ENCODE measurements around the gene C7orf57. TPM values are rescaled to one million over a fixed set of nuclear protein-coding genes. Genes with fewer than 3 reads are reported as not detected.

Gene C7orf57
- total RNA-seq, 1 experiment from 2014 or later, result not detected

GRCh38 chr7:48025624-48026023, 9.7 kb upstream of the C7orf57 start:
- BruUV-seq (replicated peaks), result no TSS peak
- H3K4me1 Mint-ChIP-seq (ENCODE audit: low read depth, unreplicated experiment), result no peaks in the 10 kb centered on the region
- Histone ChIP-seq H3K4me1 (no peaks in the 10 kb centered on the region), H3K27me3 (replicated peaks; ENCODE audit: control insufficient read depth, insufficient read depth, low read length) (no peaks in the 10 kb centered on the region), H3K36me3 (ENCODE audit: control insufficient read depth, insufficient read depth, low read length) (no peaks in the 10 kb centered on the region), H3K4me3 (ENCODE audit: low read depth, low read length) (no peak overlapping the region), H3K9me3 (0 out of 2 replicates have a peak, but pooled peaks cover 3% of the 10 kb centered on the region)
- DNase-seq, result no peak
- CTCF ChIA-PET, result no interaction called here
- no peak overlapping the region for H3K4me3 Mint-ChIP-seq (ENCODE audit: unreplicated experiment)
- H3K27ac Mint-ChIP-seq (ENCODE audit: unreplicated experiment), result no peak overlapping the region
- peaks cover 19% of the 10 kb centered on the region for H3K9me3 Mint-ChIP-seq (ENCODE audit: unreplicated experiment)
- no peaks in the 10 kb centered on the region for H3K36me3 Mint-ChIP-seq (ENCODE audit: insufficient read depth, unreplicated experiment)
- H3K27me3 Mint-ChIP-seq (ENCODE audit: insufficient read depth, unreplicated experiment), result peaks cover 15% of the 10 kb centered on the region
- intact Hi-C loops (cut with micrococcal nuclease; ENCODE audit: unreplicated experiment), result no loop called here
- TF ChIP-seq CTCF (IDR thresholded peaks at IDR 0.05; ENCODE audit: insufficient read depth in 1 of 2, low read depth in 1 of 2, low read length in 1 of 2, severe bottlenecking in 1 of 2, unreplicated experiment in 1 of 2), result no peak
- POLR2A ChIA-PET, result no interaction called here

- no TSS peak for BruUV-seq (replicated peaks)
- DNase-seq, result no peak
- POLR2A ChIA-PET, result interaction anchor here (0.6 kb wide), 1 partner anchor 554 kb away, joined by 5 read pairs; no protein-coding TSS in a partner anchor
- no peak for TF ChIP-seq CTCF (IDR thresholded peaks at IDR 0.05; ENCODE audit: insufficient read depth in 1 of 2, low read depth in 1 of 2, low read length in 1 of 2, severe bottlenecking in 1 of 2, unreplicated experiment in 1 of 2)
- no peaks in the 10 kb centered on the region for H3K36me3 ChIP-seq (ENCODE audit: control insufficient read depth, insufficient read depth, low read length)
- H3K4me1 Mint-ChIP-seq (ENCODE audit: low read depth, unreplicated experiment), result no peaks in the 10 kb centered on the region
- intact Hi-C loops (cut with micrococcal nuclease; ENCODE audit: unreplicated experiment), result no loop called here
- H3K4me3 Mint-ChIP-seq (ENCODE audit: unreplicated experiment), result no peak within 1 kb of the TSS
- CTCF ChIA-PET, result no interaction called here
- H3K4me3 ChIP-seq (ENCODE audit: low read depth, low read length), result no peak within 1 kb of the TSS
- peaks cover 21% of the 10 kb centered on the region for H3K27me3 Mint-ChIP-seq (ENCODE audit: insufficient read depth, unreplicated experiment)
- no peaks in the 10 kb centered on the region for H3K27me3 ChIP-seq (replicated peaks; ENCODE audit: control insufficient read depth, insufficient read depth, low read length)
- H3K9me3 ChIP-seq, result 0 out of 2 replicates have a peak, but pooled peaks cover 3% of the 10 kb centered on the region
- no peaks in the 10 kb centered on the region for H3K4me1 ChIP-seq
- no peak within 1 kb of the TSS for H3K27ac Mint-ChIP-seq (ENCODE audit: unreplicated experiment)
- H3K9me3 Mint-ChIP-seq (ENCODE audit: unreplicated experiment), result peaks cover 7% of the 10 kb centered on the region
- no peaks in the 10 kb centered on the region for H3K36me3 Mint-ChIP-seq (ENCODE audit: insufficient read depth, unreplicated experiment)
Measured at GRCh38 chr7:48028938-48029337, 6.4 kb upstream of the C7orf57 start, which contains the start of gene SUN3. Gene SUN3 (minus strand): TSS chr7:48029107. CDS start chr7:48028938, 169 bp downstream.

- intact Hi-C loops (cut with micrococcal nuclease; ENCODE audit: unreplicated experiment), result no loop called here
- BruUV-seq (replicated peaks), result no TSS peak
- no peak for TF ChIP-seq CTCF (IDR thresholded peaks at IDR 0.05; ENCODE audit: insufficient read depth in 1 of 2, low read depth in 1 of 2, low read length in 1 of 2, severe bottlenecking in 1 of 2, unreplicated experiment in 1 of 2)
- Histone ChIP-seq H3K36me3 (ENCODE audit: control insufficient read depth, insufficient read depth, low read length) (no peaks in the 10 kb centered on the region), H3K4me3 (ENCODE audit: low read depth, low read length) (no peak overlapping the region), H3K4me1 (peaks cover 5% of the 10 kb centered on the region), H3K27me3 (replicated peaks; ENCODE audit: control insufficient read depth, insufficient read depth, low read length) (peaks cover 4% of the 10 kb centered on the region), H3K9me3 (no peaks in the 10 kb centered on the region)
- peaks cover 4% of the 10 kb centered on the region for H3K4me1 Mint-ChIP-seq (ENCODE audit: low read depth, unreplicated experiment)
- ChIA-PET POLR2A (no interaction called here), CTCF (no interaction called here)
- no peaks in the 10 kb centered on the region for H3K9me3 Mint-ChIP-seq (ENCODE audit: unreplicated experiment)
- DNase-seq, result no peak
- peaks cover 22% of the 10 kb centered on the region for H3K27me3 Mint-ChIP-seq (ENCODE audit: insufficient read depth, unreplicated experiment)
- H3K4me3 Mint-ChIP-seq (ENCODE audit: unreplicated experiment), result no peak overlapping the region
- H3K27ac Mint-ChIP-seq (ENCODE audit: unreplicated experiment), result no peak overlapping the region
- H3K36me3 Mint-ChIP-seq (ENCODE audit: insufficient read depth, unreplicated experiment), result no peaks in the 10 kb centered on the region
Measured at GRCh38 chr7:48031111-48031510, 4.2 kb upstream of the C7orf57 start.
